ENCODE data around the gene STEEP1.

Gene STEEP1

DNA sequence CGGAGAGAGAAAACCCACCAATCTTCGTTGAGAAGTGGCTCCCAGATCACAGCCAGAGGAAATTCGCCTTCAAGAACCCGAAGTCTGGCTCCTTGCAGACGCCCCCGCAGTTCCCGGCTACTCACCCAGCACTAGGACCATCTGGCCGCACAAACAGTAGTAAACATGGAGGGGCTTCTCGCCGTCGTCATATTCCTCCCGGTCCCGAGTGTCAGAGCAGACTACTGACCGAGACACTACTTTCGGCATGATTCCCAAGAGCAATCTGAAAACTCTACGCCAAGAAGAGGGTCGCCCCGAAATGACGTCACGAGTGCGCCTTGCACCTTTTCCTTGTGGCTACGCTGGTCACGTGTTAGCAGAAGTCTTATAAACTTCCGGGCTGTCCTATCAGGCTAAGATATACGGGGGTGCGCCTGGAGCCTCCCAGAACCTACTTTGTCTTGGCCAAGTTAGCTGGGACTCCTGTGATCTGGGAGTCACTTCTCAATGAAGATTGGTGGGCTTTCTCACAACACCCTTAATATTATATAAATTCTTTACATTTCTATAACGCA is at the start of gene STEEP1:
Gene STEEP1, minus strand, starts transcription at position 303 of the 557 bp plus-strand sequence. Its CDS starts 54 bp downstream, at position 249.
- peak; percentile 78 for DNase-seq

- no peak for DNase-seq
These were observed 49.6 kb upstream of the STEEP1 start for GRCh38 chrX:119614776-119615175.

DNA sequence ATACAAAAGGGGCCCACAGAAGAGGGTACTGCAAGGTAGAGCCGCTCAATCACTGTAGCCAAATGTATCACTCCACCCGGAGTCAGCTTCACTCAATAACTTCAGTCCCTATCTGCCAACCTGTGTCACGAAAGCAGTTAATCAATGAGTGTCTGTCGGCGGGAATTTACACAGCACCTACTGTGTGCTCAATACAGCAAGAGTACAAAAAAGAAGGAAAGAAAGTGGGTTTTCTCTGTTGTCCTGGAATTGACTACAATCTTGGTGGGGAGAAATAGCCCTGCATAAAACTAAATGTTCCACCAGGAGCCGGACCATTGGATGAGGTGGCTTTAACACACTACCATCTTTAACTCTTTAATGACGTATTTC is 41.8 kb upstream of the STEEP1 start:
- no peak for DNase-seq

DNA sequence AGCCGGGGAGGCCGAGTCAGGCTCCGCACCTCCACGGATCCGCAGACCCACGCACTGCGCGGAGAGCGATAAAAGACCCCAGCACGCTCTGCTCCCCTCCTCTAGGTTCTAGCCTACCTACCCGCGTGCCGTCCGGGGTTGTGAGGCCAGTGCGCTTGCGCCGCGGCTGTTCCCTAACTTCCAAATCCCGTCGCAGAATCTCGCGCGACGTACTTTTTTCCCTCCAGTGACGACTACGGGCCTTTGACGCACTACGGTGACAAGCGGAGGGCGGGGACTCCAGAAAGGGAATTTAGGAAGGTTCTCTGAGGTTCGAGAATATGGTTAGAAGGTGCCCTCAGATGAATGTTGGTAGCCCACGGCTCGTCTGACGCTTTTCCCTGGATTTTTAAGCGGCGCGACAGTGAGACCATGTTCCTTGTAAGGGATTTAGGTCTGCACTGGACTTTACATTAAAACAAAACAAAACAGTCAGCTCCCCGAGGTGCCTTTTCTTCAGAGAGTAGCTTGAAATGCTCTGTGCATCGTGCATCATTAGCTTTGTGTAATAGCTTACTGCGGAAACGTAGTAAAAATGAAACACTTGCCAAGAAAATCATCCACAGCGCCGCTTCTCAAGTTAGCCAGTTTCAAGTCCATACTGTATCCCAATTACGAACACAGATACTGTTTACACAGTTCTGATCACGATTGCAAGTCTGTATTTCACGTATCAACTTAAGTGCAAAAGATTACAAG is 41.2 kb upstream of the STEEP1 start, which contains the start of gene NKRF:
Gene NKRF, minus strand, starts transcription at position 145 of the 738 bp plus-strand sequence.
- peak; percentile 82 for DNase-seq

GRCh38 chrX:119605464-119606279 is 40.5 kb upstream of the STEEP1 start:
- DNase-seq, result peak; percentile 24

- no peak for DNase-seq
These were observed 39.7 kb upstream of the STEEP1 start for GRCh38 chrX:119604766-119605463.

DNA sequence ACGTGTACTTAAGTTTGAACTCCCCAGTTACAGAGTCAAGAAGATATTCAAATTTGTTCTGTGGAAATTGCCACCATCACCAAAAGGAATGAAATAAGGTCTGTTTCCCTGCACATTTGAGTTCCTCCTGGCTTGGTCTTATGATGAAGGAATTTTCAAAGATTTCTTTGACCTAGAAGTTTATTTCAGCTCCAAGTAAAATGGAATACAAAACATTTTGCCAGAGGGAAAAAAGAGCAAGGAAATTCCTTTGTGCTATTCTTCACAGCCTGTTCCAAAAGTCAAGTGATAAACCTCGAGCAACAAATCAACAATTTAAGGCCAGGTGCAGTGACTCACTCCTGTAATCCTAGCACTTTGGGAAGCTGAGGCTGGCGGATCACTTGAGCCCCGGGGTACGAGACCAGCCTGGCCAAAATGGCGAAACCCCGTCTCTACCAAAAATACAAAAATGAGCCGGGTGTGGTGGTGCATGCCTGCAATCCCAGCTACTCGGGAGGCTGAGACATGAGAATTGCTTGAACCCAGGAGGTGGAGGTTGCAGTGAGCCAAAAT is 37.6 kb upstream of the STEEP1 start:
- no peak for DNase-seq

- DNase-seq, result no peak
These were observed 24.6 kb upstream of the STEEP1 start for GRCh38 chrX:119589810-119590209.

GRCh38 chrX:119583431-119584059 is 18.3 kb upstream of the STEEP1 start:
- DNase-seq, result no peak

GRCh38 chrX:119579414-119579813 is 14.2 kb upstream of the STEEP1 start:
- no peak for DNase-seq

DNA sequence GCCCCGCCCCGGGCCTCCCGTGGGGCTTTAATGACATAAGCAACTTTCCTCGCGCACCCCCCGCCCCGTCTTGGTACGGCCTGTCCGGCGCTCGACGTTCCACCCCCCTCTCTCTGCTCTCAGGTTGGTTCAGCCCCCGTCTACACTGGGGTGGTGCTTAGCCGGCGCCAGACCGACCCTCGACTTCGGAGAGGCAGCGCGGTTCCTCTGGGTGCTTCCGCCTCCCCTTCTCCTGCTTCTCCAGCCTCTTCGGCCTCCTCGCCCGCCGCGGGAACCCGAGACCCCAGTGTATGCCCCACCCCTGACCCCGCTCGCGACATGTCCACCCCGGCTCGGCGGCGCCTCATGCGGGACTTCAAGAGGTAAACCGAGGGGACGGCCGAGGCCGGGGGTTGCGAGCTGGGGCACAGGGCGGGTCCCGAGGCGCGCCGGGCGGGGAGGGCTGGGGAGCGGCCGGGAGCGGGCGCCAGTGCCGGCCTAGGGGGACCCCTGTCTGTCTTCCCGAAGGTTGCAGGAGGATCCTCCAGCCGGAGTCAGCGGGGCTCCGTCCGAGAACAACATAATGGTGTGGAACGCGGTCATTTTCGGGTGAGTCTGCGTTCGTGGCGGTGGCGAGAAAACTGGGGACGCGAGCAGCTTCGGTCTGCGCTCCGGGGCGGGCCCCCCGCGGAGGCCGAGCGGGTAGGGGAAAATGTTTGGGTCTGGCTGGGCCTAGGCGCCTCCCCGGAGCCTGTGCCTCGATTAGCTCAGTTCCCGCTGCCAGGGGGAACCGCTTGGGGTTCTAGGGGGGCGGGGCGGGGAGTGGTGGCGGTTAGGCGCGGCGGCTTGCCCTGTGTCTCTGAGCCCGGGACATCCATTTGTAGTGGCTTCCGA is 9.4 kb upstream of the STEEP1 start, which contains the start of gene UBE2A:
Gene UBE2A, plus strand, starts transcription at position 170 of the 873 bp plus-strand sequence. Its CDS starts 149 bp downstream, at position 319.
- DNase-seq, result peak; percentile 83

DNA sequence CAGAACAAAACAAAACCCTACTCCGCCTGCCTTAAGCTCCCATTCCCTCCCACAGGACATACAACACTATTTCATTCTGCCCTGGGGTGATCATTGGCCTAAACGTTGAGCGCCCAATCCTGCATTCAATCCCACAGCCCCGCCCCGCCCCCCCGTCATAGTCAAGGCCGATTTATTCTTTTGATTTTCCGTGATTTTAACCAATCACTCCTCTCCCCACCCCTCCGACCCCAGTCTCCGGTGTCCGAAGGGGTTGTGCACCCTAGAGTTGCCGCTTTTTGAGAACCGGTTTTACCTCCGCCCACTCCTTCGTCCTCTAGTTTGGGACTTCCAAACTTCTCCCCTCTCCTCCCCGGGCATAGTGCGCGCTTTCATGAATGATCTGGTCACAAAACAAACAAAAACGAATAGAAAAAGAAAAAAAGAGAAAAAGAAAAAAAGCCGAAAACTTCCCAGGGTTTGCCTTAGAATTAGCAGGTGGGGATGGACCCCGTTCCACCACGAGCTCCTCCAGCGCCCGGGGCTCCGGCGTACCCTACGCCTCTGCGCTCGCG is 8.7 kb upstream of the STEEP1 start:
- no peak for DNase-seq

- DNase-seq, result no peak
These were observed 8.0 kb upstream of the STEEP1 start for GRCh38 chrX:119573222-119573621.

DNA sequence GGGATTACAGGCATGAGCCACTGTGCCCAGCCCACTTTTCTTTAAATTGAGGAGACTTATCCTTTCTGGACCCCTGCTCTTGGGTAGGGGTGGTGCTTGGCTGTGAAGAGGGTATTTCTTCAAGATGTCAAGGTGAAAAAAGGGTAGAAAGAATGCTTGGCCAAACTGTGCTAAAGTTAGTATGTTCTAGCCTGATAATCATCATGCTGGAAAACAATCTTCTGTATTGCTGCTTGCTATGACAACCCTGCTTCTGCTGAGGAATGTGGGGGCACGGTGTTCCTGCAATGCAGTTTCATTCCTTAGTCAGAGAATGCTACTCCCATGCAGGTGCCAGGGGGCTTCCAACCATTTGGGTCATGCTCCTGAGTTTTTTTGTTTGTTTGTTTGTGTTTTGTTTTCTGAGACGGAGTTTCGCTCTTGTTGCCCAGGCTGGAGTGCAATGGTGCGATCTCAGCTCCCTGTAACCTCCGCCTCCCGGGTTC is 5.2 kb upstream of the STEEP1 start:
- no peak for DNase-seq

- no peak for DNase-seq
These were observed 12.7 kb downstream of the STEEP1 start for GRCh38 chrX:119552508-119552907.

DNA sequence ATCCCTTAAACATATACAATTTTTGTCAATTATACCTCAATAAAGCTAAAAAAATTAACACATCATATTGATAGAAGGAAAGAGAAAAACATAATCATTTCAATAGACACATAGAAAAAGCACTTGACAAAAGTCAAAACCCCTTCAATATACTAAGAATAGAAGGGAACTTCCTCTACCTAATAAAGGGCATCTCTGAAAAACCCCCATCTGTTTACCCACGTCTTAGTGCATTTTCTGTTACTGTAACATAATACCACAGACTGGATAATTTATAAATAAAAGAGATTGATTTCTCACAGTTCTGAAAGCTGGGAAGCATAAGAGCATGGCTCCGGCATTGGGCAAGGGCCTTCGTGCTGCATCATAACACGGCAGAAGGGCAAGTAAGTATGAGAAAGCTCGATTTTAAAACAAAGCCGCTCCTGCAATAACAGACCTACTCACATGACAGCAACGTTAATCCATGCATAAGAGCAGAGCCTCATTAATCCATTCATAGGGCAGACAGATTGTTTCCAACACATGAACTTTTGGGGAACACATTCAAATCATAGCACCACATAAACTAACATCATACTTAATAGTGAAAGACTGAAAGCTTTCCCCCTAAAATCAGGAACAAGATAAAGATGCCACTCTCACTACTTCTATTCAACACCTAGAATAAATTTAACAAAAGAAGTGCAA is 15.7 kb downstream of the STEEP1 start:
- no peak for DNase-seq

- DNase-seq, result no peak
These were observed 24.0 kb downstream of the STEEP1 start for GRCh38 chrX:119541188-119541587.

GRCh38 chrX:119539872-119540271 is 25.3 kb downstream of the STEEP1 start:
- DNase-seq, result no peak

DNA sequence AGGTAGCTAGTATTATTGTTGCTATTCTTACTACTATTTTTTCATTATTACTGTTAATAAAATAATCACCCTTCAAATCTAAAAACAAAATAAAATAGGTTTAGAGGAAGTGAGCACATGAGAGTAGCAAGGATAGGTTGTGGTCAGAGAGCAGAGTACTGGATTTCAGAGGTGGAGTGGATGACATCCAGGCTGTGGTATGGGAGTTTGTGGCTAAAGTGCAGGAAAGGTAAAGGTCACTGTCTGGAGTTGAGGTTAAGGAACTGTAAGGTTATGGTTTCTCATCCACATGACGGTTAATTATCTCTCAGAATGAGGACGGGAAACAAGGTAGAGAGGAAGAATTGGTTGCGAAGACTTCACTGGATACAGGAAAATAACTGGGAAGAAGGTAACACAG is 27.7 kb downstream of the STEEP1 start:
- DNase-seq, result no peak
